Right lobe of liver (tissue), 6 donors: Measurements from ENCODE around the gene NELFB. TPM values are rescaled to one million over a fixed set of nuclear protein-coding genes. Genes with fewer than 3 reads are reported as not detected.
A peak's percentile ranks its signal among the peaks of the same experiment; 100 is the strongest.
"Not testable (repeated sequence)": the region's sequence is repeated elsewhere in the genome, so short reads cannot be mapped to it uniquely, and the experiment has no call there.

ENCODE experiments used
- ATAC-seq, 4 donors: fragments of 200-7000 bp; cut with Tn5 transposase; one replicate each; pipeline ENCODE4 v1.9.1; 2020; ENCODE audit warnings: mild to moderate bottlenecking in 4 of 4, moderate library complexity in 4 of 4
- DNase-seq, 3 donors: peaks; one replicate each; pipeline ENCODE4 v3.0.0-alpha.2; 2020
- H3K27ac ChIP-seq, 3 donors: fragments of 200-600 bp; one replicate each; pipeline ENCODE4 v1.8.0; 2022
- H3K27me3 ChIP-seq, 2 donors: fragments of 200-600 bp; one replicate each; pipeline ENCODE4 v1.8.0; 2022
- H3K36me3 ChIP-seq, 4 donors: fragments of 200-600 bp; sonication (generic) in 1 of 4; one replicate each; pipeline versions ENCODE4 v1.5.1 to v1.8.0; 2017 to 2022; ENCODE audit warnings: control low read depth in 1 of 4
- H3K4me1 ChIP-seq, 4 donors: fragments of 200-600 bp; sonication (generic) in 1 of 4; one replicate each; pipeline versions ENCODE4 v1.5.1 to v1.8.0; 2017 to 2022; ENCODE audit warnings: control low read depth in 1 of 4
- H3K4me3 ChIP-seq, 3 donors: fragments of 200-600 bp; one replicate each; pipeline ENCODE4 v1.8.0; 2022
- H3K9me3 ChIP-seq, 4 donors: fragments of 200-600 bp; sonication (generic) in 1 of 4; one replicate each; pipeline versions ENCODE4 v1.5.1 to v1.8.0; 2017 to 2022; ENCODE audit warnings: control low read depth in 1 of 4
- POLR2A ChIP-seq: fragments of 450-650 bp; IDR thresholded peaks from one replicate; pipeline ENCODE4 v1.6.1; 2017; ENCODE audit warnings: antibody characterized with exemption, mild to moderate bottlenecking
- WGBS: methylation state at CpG from one replicate; pipeline ENCODE4 v1.1.6; 2018; ENCODE audit warnings: low coverage, low lambda C conversion rate; ENCODE audit not compliant: insufficient coverage; ENCODE audit errors: missing lambda C conversion rate; 5-methylcytosine and 5-hydroxymethylcytosine counted together
- intact Hi-C, 2 donors: fragments of 100-400 bp; cut with DNase I; formaldehyde crosslinking; loops; one replicate each; pipeline versions ENCODE4 v1.11.2 to v1.14.1; 2022
- total RNA-seq, 6 experiments: library from RNA; depleted of rRNA in 2 of 6; stranded (reverse); fragments of >200 nt in 2 of 6; fragmentation: NEBNext Ultra II Directional in 3 of 6; extraction: Animal tissue kit (Norgen Biotek cat#: 25700) in 3 of 6; gene quantifications; one replicate each; pipeline versions ENCODE4 v1.1.0 to v1.2.4, GENCODE V29; 2016 to 2023
- TF ChIP-seq, protein P1 (sequence below), 4 donors: fragments of 200-600 bp in 3 of 4; fragments of 450-650 bp in 1 of 4; IDR thresholded peaks; one replicate each; pipeline versions ENCODE4 v1.5.1 to v1.8.0; 2016 to 2022; ENCODE audit warnings: antibody characterized with exemption in 4 of 4, mild to moderate bottlenecking in 2 of 4
- donor health status: DM: no; HTN: yes; CAD: no.
- donor health status: DM: no; HTN: no; CAD: no.
- donor health status: DM: no; HTN: no; CAD: no.
- donor health status: DM: no; HTN: yes; CAD: no.
- donor health status: DM: no; HTN: yes; CAD: no.

NELFB gene
- total RNA-seq, 6 experiments from 2014 or later: 15.6 to 21.6 (median 20.1) TPM

DNA sequence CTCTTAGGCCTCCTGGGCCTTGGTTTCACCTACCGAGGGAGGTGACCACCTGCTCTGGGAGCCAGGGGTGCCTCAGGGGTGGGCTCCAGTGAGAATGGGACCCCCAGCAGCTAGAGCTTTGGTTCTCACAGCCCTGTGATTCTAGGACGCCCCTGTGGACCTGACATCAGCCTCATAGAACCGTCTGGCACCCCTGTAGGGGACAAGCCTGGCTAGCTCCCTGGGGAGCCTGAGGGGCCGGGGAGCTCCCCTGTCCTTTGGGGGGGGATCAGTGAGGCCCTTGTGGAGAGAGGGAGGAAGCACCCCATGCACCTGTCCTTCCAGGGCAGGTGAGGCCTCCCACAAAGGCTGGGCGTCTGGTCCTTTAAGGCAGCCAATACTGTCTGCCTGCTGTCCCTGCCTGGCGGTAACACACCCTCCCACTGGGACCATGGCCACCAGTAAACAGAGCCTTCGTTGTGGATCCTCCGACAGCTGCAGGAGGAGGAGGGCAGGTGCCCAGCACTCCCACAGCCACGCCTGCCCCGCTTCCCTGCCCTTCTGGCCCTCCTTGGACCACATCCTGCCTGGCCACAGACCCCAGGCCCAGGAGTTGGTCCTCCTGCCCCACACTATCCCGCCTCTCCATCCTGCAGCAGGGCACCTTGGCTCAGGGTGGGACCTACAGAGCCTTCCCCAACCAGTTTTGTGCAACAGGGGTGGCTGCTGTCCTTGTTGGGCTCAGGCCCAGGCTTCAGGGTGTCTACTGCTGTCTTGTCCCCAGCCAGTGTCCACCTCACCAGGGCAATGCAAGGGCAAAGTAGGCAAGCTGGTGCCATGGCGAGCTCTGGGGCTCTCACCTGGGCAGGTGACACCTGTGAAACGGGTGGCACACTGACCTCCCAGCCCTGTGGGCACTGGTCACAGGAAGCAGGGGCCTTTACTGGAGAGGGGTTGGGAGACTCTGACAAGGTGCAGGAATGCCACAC lies 17.1 kb upstream of the NELFB start:
- Histone ChIP-seq H3K4me3 (no peak overlapping the region), H3K27me3 (no peaks in the 10 kb centered on the region), H3K36me3 (peaks cover 0 to 12% (median 5%) of the 10 kb centered on the region in 4 donors), H3K9me3 (no peaks in the 10 kb centered on the region), H3K4me1 (peaks cover 0 to 20% (median 8%) of the 10 kb centered on the region in 4 donors), H3K27ac (no peak overlapping the region)
- intact Hi-C loops: loop anchor here in 1 of 2 donors (10.0 kb wide), 1 partner anchor 53 kb away; the partner anchor contains the start of genes ANAPC2 and SSNA1
- DNase-seq (no peak), ATAC-seq (no peak)
- TF ChIP-seq, protein P1, sequence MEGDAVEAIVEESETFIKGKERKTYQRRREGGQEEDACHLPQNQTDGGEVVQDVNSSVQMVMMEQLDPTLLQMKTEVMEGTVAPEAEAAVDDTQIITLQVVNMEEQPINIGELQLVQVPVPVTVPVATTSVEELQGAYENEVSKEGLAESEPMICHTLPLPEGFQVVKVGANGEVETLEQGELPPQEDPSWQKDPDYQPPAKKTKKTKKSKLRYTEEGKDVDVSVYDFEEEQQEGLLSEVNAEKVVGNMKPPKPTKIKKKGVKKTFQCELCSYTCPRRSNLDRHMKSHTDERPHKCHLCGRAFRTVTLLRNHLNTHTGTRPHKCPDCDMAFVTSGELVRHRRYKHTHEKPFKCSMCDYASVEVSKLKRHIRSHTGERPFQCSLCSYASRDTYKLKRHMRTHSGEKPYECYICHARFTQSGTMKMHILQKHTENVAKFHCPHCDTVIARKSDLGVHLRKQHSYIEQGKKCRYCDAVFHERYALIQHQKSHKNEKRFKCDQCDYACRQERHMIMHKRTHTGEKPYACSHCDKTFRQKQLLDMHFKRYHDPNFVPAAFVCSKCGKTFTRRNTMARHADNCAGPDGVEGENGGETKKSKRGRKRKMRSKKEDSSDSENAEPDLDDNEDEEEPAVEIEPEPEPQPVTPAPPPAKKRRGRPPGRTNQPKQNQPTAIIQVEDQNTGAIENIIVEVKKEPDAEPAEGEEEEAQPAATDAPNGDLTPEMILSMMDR (IDR thresholded peaks at IDR 0.05): no peak
- no peak for TF ChIP-seq POLR2A
- WGBS: 80% methylated on average over 4 of the region's 13 CpGs

DNA sequence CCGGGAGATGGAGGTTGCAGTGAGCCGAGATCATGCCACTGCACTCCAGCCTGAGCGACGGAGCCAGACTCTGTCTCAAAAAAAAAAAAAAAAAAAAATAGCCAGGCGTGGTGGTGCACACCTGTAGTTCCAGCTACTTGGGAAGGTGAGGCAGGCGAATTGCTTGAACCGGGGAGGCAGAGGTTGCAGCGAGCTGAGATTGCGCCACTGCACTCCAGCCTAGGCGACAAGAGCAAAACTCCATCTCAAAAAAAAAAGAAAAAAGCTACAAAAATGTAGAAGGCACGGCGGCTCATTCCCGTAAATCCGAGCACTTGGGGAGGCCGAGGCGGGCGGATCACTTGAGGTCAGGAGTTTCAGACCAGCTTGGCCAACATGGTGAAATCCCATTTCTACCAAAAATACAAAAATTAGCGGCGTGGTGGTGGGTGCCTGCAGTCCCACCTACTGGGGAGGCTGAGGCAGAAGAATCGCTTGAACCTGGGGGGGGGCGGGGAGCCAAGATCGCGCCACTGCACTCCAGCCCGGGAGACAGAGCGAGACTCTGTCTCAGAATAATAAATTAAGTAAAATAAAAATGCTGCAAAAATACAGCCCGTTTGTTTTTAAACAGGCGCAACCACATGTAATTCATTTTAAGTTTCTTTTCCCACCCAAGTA lies 15.5 kb upstream of the NELFB start:
- intact Hi-C loops: loop anchor here in 1 of 2 donors (10.0 kb wide), 1 partner anchor 55 kb away; the partner anchor contains the start of genes ANAPC2 and SSNA1

DNA sequence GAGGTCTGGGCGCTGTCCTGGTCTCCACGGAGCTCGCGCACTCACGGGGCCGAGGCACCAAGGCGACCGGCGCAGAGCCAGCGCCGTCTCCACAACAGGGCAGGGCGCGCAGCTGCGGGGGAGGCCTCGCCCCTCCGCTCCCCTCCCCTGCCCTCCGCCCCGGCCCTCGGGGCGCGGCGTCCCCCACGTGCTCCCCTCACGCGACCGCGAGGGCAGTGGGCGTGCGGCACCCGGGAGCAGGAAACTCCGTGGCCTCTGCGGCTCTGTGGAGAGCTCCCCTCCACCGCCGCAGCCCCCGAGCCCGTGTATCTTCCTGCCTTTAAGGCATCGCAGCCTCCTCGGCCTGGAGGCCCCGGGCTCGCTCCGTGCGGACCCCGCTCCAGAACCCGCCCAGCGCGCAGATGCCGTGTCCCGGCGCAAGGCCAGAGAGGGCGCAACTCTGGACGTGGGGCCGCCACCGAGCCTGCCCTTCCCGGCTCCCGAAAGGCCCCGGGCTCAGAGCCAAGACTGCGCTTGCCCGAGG lies 14.7 kb upstream of the NELFB start:
- intact Hi-C loops: no loop called here
- Histone ChIP-seq H3K4me3 (peak overlapping the region; percentile 73 to 75 (median 73)), H3K9me3 (no peaks in the 10 kb centered on the region), H3K4me1 (peaks cover 0 to 20% (median 8%) of the 10 kb centered on the region in 4 donors), H3K36me3 (peaks cover 0 to 13% (median 8%) of the 10 kb centered on the region in 4 donors), H3K27me3 (no peaks in the 10 kb centered on the region), H3K27ac (peak overlapping the region; percentile 47 to 84 (median 73))
- 0% methylated on average over 1 of the region's 58 CpGs for WGBS
- ATAC-seq (peak; percentile 24 to 41 (median 34)), DNase-seq (peak; percentile 70 to 79 (median 78))
- TF ChIP-seq POLR2A: no peak
- TF ChIP-seq, protein P1 (IDR thresholded peaks at IDR 0.05): peak in 1 of 4 donors; percentile 12

More for the DNA sequence above, 15.5 kb upstream of the NELFB start:
- 32% methylated on average over 17 of the region's 27 CpGs for WGBS
- peak overlapping the region; percentile 73 to 75 (median 73) for H3K4me3 ChIP-seq
- H3K9me3 ChIP-seq, DNase-seq, ATAC-seq, H3K27me3 ChIP-seq: not testable (repeated sequence)
- peaks cover 0 to 20% (median 8%) of the 10 kb centered on the region in 4 donors for H3K4me1 ChIP-seq
- H3K36me3 ChIP-seq: peaks cover 0 to 13% (median 8%) of the 10 kb centered on the region in 4 donors
- peak overlapping the region; percentile 47 to 84 (median 73) for H3K27ac ChIP-seq

DNA sequence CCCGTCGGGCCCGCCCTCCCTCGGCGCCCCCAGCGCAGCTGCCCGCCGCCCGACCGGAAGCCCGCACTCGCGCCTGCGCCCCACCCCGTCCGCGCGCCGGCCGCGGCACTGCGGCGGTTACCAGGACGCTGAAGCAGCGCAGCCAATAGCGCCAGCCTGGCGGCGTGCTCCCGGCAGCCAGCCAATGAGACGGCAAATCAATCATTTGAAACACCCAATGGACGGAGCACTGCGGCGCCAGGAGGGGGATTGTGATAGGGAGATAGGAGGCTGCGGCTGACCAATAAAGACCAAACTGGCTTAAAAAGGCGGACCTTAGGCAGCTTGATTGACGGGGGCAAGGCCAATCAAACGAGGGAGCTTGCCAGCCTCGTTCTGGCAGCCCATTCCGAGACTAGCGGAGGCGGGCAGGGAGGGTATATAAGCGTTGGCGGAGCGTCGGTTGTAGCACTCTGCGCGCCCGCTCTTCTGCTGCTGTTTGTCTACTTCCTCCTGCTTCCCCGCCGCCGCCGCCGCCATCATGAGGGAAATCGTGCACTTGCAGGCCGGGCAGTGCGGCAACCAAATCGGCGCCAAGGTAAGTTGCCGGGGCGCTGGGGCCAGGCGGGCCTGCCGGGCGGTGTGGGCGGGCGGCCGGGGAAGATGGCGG lies 14.2 kb upstream of the NELFB start, which contains the start of gene TUBB4B:
Gene TUBB4B, plus strand, starts transcription at position 447 of the 649 bp plus-strand sequence. Its CDS starts 74 bp downstream, at position 521.
- intact Hi-C loops: no loop called here
- ATAC-seq: peak; percentile 82 to 90 (median 88)

More for the DNA sequence above, 14.2 kb upstream of the NELFB start, which contains the start of gene TUBB4B:
- H3K27ac ChIP-seq: peak within 1 kb of the TSS; percentile 55 to 84 (median 83)
- DNase-seq: peak; percentile 99
- TF ChIP-seq, protein P1 (IDR thresholded peaks at IDR 0.05): no peak
- TF ChIP-seq POLR2A: peak; percentile 100
- H3K27me3 ChIP-seq: no peaks in the 10 kb centered on the region
- peaks cover 0 to 13% (median 8%) of the 10 kb centered on the region in 4 donors for H3K36me3 ChIP-seq
- WGBS: 0% methylated on average over 22 of the region's 67 CpGs
- peak within 1 kb of the TSS; percentile 73 to 95 (median 85) for H3K4me3 ChIP-seq
- H3K4me1 ChIP-seq: peaks cover 0 to 20% (median 8%) of the 10 kb centered on the region in 4 donors
- H3K9me3 ChIP-seq: no peaks in the 10 kb centered on the region
